Kidney (tissue), 14 donors: Measurements from ENCODE around the gene TTLL8. TPM values are rescaled to one million over a fixed set of nuclear protein-coding genes. Genes with fewer than 3 reads are reported as not detected.

Source experiments
- DNase-seq, 5 donors: peaks; one replicate each; pipeline ENCODE4 v3.0.0-alpha.2; 2013 to 2020
- FAIRE-seq: peaks from 2 replicates; lab custom pipeline; 2012; peaks lifted over from hg19 to GRCh38; lab: Jason Lieb, UNC
- H3K27ac ChIP-seq, 2 donors: one replicate each; pipeline ENCODE4 v1.7.0; 2013; ENCODE audit warnings: low read depth in 2 of 2, low read length in 2 of 2, inconsistent platforms in 1 of 2
- H3K27me3 ChIP-seq: one replicate; pipeline ENCODE4 v1.7.1; 2013; ENCODE audit warnings: low read length, inconsistent platforms; ENCODE audit not compliant: control insufficient read depth, insufficient read depth
- H3K36me3 ChIP-seq, 3 donors: one replicate each; pipeline versions ENCODE4 v1.7.0 to v1.7.1; 2013; ENCODE audit warnings: low read length in 3 of 3, control low read depth in 1 of 3, inconsistent platforms in 1 of 3; ENCODE audit not compliant: insufficient read depth in 3 of 3, control insufficient read depth in 2 of 3
- H3K4me1 ChIP-seq, 3 donors: one replicate each; pipeline versions ENCODE4 v1.7.0 to v1.7.1; 2013; ENCODE audit warnings: low read length in 3 of 3, inconsistent platforms in 1 of 3, low read depth in 1 of 3; ENCODE audit not compliant: control insufficient read depth in 2 of 3, insufficient read depth in 2 of 3
- H3K4me3 ChIP-seq, 3 donors: one replicate each; pipeline versions ENCODE4 v1.7.0 to v1.8.1; 2013; ENCODE audit warnings: low read length in 3 of 3, control low read depth in 1 of 3, inconsistent platforms in 1 of 3
- H3K9ac ChIP-seq, 3 donors: one replicate each; pipeline versions ENCODE4 v1.7.0 to v1.7.1; 2013; ENCODE audit warnings: low read length in 3 of 3, control low read depth in 1 of 3, inconsistent platforms in 1 of 3
- H3K9me3 ChIP-seq, 3 donors: one replicate each; pipeline versions ENCODE4 v1.7.0 to v1.7.1; 2013; ENCODE audit warnings: low read length in 3 of 3, control low read depth in 1 of 3, inconsistent platforms in 1 of 3; ENCODE audit not compliant: control insufficient read depth in 2 of 3, insufficient read depth in 1 of 3
- CTCF ChIP-seq: IDR thresholded peaks from 3 replicates; pipeline ENCODE4 v1.5.1; 2012; ENCODE audit warnings: mild to moderate bottlenecking, moderate library complexity, borderline replicate concordance; ENCODE audit not compliant: insufficient read depth; ENCODE audit errors: extremely low read depth
- intact Hi-C: fragments of 100-400 bp; cut with DNase I; formaldehyde crosslinking; loops from one replicate; pipeline ENCODE4 v1.11.1; 2022
- polyA plus RNA-seq: library from polyadenylated mRNA; stranded (reverse); fragments of 350-450 nt; fragmentation: Illumina TruSeq; extraction: RNeasy Lipid Tissue Mini Kit (QIAGEN cat#74804); gene quantifications from one replicate; pipeline ENCODE4 v1.2.3, GENCODE V29; 2014; ENCODE audit warnings: low read depth, low replicate concordance; ENCODE audit not compliant: insufficient read depth
- total RNA-seq: library from RNA; stranded (reverse); fragmentation: NEBNext Ultra II Directional; extraction: Animal tissue kit (Norgen Biotek cat#: 25700); gene quantifications from one replicate; pipeline ENCODE4 v1.2.1, GENCODE V29; 2021
- donor health status: control.
- donor health status: control.
- donor health status: control.
- donor health status: control.
- donor health status: control.
- donor health status: DM: yes; HTN: yes; CAD: no.
- donor health status: Normal renal cell carcinoma (clear cell type).

TTLL8 gene
- total and polyA plus RNA-seq, 2 donors from 2014 or later: not detected

- intact Hi-C loops: no loop called here
- Histone ChIP-seq H3K27ac (no peak overlapping the region), H3K9me3 (no peaks in the 10 kb centered on the region), H3K9ac (no peak overlapping the region), H3K36me3 (no peaks in the 10 kb centered on the region), H3K4me3 (no peak overlapping the region), H3K27me3 (peaks cover 13% of the 10 kb centered on the region), H3K4me1 (no peaks in the 10 kb centered on the region)
- FAIRE-seq (no peak), DNase-seq (peak in 2 of 5 donors; percentile 44 to 52)
- no peak for TF ChIP-seq CTCF
Observed at GRCh38 chr22:50011447-50012210, 46.5 kb downstream of the TTLL8 start.

- Histone ChIP-seq H3K9me3 (no peaks in the 10 kb centered on the region), H3K4me3 (no peak overlapping the region), H3K4me1 (no peaks in the 10 kb centered on the region), H3K36me3 (no peaks in the 10 kb centered on the region), H3K27me3 (peaks cover 13% of the 10 kb centered on the region), H3K27ac (no peak overlapping the region), H3K9ac (no peak overlapping the region)
- DNase-seq: peak in 1 of 5 donors; percentile 52
- intact Hi-C loops: no loop called here
- TF ChIP-seq CTCF: no peak
- FAIRE-seq: no peak
Observed at GRCh38 chr22:50010676-50011446, 47.2 kb downstream of the TTLL8 start.

GRCh38 chr22:50009765-50010675 is 48.1 kb downstream of the TTLL8 start:
- no peaks in the 10 kb centered on the region for H3K4me1 ChIP-seq
- no peaks in the 10 kb centered on the region for H3K36me3 ChIP-seq
- H3K9me3 ChIP-seq: no peaks in the 10 kb centered on the region
- peaks cover 13% of the 10 kb centered on the region for H3K27me3 ChIP-seq
- FAIRE-seq (no peak), DNase-seq (peak in 2 of 5 donors; percentile 46 to 84)
- intact Hi-C loops: no loop called here
- TF ChIP-seq CTCF: no peak
- H3K9ac ChIP-seq: no peak overlapping the region
- no peak overlapping the region for H3K27ac ChIP-seq
- no peak overlapping the region for H3K4me3 ChIP-seq
